Suppressor macrophage (primary cell): Measurements from ENCODE around the gene CAPZA2.

ENCODE experiments used
- DNase-seq, 4 experiments: peaks; one replicate each; pipeline ENCODE4 v3.0.0-alpha.2; 2020 to 2022

The CAPZA2 gene

GRCh38 chr7:116922545-116922944 is 60.2 kb downstream of the CAPZA2 start:
- DNase-seq: no peak

- DNase-seq: no peak
Measured at GRCh38 chr7:116924741-116925140, 62.4 kb downstream of the CAPZA2 start.

GRCh38 chr7:116929021-116929420 is 66.6 kb downstream of the CAPZA2 start:
- DNase-seq: no peak

GRCh38 chr7:116929914-116930913 is 67.8 kb downstream of the CAPZA2 start:
- DNase-seq: peak; percentile 85 to 90 (median 88)

- no peak for DNase-seq
Measured at GRCh38 chr7:116932566-116932965, 70.2 kb downstream of the CAPZA2 start.

GRCh38 chr7:116933465-116933864 is 71.1 kb downstream of the CAPZA2 start:
- DNase-seq: no peak

GRCh38 chr7:116934580-116934979 is 72.2 kb downstream of the CAPZA2 start:
- no peak for DNase-seq

GRCh38 chr7:116936844-116937243 is 74.5 kb downstream of the CAPZA2 start:
- peak in 3 of 4 experiments; percentile 23 to 40 (median 24) for DNase-seq

- no peak for DNase-seq
Measured at GRCh38 chr7:116938678-116939077, 76.3 kb downstream of the CAPZA2 start.

GRCh38 chr7:116940689-116941370 is 78.4 kb downstream of the CAPZA2 start:
- DNase-seq: no peak

- no peak for DNase-seq
Measured at GRCh38 chr7:116942504-116942903, 80.1 kb downstream of the CAPZA2 start.

- DNase-seq: no peak
Measured at GRCh38 chr7:116948934-116949333, 86.5 kb downstream of the CAPZA2 start.

GRCh38 chr7:116949941-116950801 is 87.8 kb downstream of the CAPZA2 start:
- DNase-seq: no peak

- no peak for DNase-seq
Measured at GRCh38 chr7:116950889-116951351, 88.5 kb downstream of the CAPZA2 start.

GRCh38 chr7:116951366-116952292 is 89.2 kb downstream of the CAPZA2 start:
- no peak for DNase-seq

GRCh38 chr7:116952635-116953371 is 90.4 kb downstream of the CAPZA2 start:
- DNase-seq: peak in 3 of 4 experiments; percentile 7 to 76 (median 73)

GRCh38 chr7:116953372-116953905 is 91.1 kb downstream of the CAPZA2 start, which contains the start of gene ST7:
ST7 (plus strand) TSS chr7:116953501; CDS start chr7:116953541, 40 bp downstream.
- DNase-seq: peak; percentile 69 to 92 (median 80)

- DNase-seq: peak in 3 of 4 experiments; percentile 48 to 70 (median 64)
Measured at GRCh38 chr7:116953906-116954838, 91.8 kb downstream of the CAPZA2 start.

GRCh38 chr7:116955340-116955739 is 93.0 kb downstream of the CAPZA2 start:
- no peak for DNase-seq
